ENCODE results near the gene ACRV1. TPM values are rescaled to one million over a fixed set of nuclear protein-coding genes. Genes with fewer than 3 reads are reported as not detected.
A peak's percentile ranks its signal among the peaks of the same experiment; 100 is the strongest.
"Not testable (repeated sequence)": the region's sequence is repeated elsewhere in the genome, so short reads cannot be mapped to it uniquely, and the experiment has no call there.

The ACRV1 gene
- 0.73 and 1.2 TPM in 2 replicates for total RNA-seq
- long read RNA-seq, partial matches to known transcripts: 0 of 2 reads
- long read RNA-seq, other reads (novel, unspliced or antisense): 2 of 2 reads

- H3K27ac Mint-ChIP-seq (ENCODE audit: unreplicated experiment): peak within 1 kb of the TSS; percentile 85
- no peak for DNase-seq (ENCODE audit: low read depth, low spot score)
- no peaks in the 10 kb centered on the region for H3K9me3 Mint-ChIP-seq
- H3K4me3 Mint-ChIP-seq: no peak within 1 kb of the TSS
- H3K27me3 Mint-ChIP-seq (ENCODE audit: low read depth): no peaks in the 10 kb centered on the region
- H3K36me3 Mint-ChIP-seq (ENCODE audit: low read depth): peaks cover 47% of the 10 kb centered on the region
- no peak for TF ChIP-seq CTCF (conservative IDR thresholded peaks at IDR 0.05)
- H3K4me1 Mint-ChIP-seq: no peaks in the 10 kb centered on the region
Measured at GRCh38 chr11:125680747-125681146, at the start of gene ACRV1. Gene ACRV1, minus strand, starts transcription at chr11:125680847. Its CDS starts 67 bp downstream, at chr11:125680780.

GRCh38 chr11:125728969-125729368 lies 48.3 kb upstream of the ACRV1 start:
- DNase-seq (ENCODE audit: low read depth, low spot score): no peak
- Mint-ChIP-seq H3K27ac (ENCODE audit: unreplicated experiment) (no peak overlapping the region), H3K36me3 (ENCODE audit: low read depth) (no peaks in the 10 kb centered on the region), H3K4me3 (no peak overlapping the region), H3K9me3 (peaks cover 2% of the 10 kb centered on the region), H3K4me1 (peaks cover 4% of the 10 kb centered on the region), H3K27me3 (ENCODE audit: low read depth) (no peaks in the 10 kb centered on the region)
- no peak for TF ChIP-seq CTCF (conservative IDR thresholded peaks at IDR 0.05)

GRCh38 chr11:125724125-125724524 lies 43.5 kb upstream of the ACRV1 start:
- peak; percentile 29 for TF ChIP-seq CTCF (conservative IDR thresholded peaks at IDR 0.05)
- H3K36me3 Mint-ChIP-seq (ENCODE audit: low read depth): no peaks in the 10 kb centered on the region
- H3K27me3 Mint-ChIP-seq (ENCODE audit: low read depth): peaks cover 8% of the 10 kb centered on the region
- no peak for DNase-seq (ENCODE audit: low read depth, low spot score)
- no peaks in the 10 kb centered on the region for H3K9me3 Mint-ChIP-seq
- H3K4me1 Mint-ChIP-seq: no peaks in the 10 kb centered on the region
- H3K27ac Mint-ChIP-seq (ENCODE audit: unreplicated experiment): no peak overlapping the region
- H3K4me3 Mint-ChIP-seq: no peak overlapping the region

- Mint-ChIP-seq H3K4me3 (no peak overlapping the region), H3K36me3 (ENCODE audit: low read depth) (peaks cover 4% of the 10 kb centered on the region), H3K4me1 (no peaks in the 10 kb centered on the region)
Measured at GRCh38 chr11:125720781-125721180, 40.1 kb upstream of the ACRV1 start.

GRCh38 chr11:125704686-125705085 lies 24.0 kb upstream of the ACRV1 start:
- H3K36me3 Mint-ChIP-seq (ENCODE audit: low read depth); H3K27ac Mint-ChIP-seq (ENCODE audit: unreplicated experiment); H3K4me3 Mint-ChIP-seq; H3K4me1 Mint-ChIP-seq; DNase-seq (ENCODE audit: low read depth, low spot score): not testable (repeated sequence)
- Mint-ChIP-seq H3K27me3 (ENCODE audit: low read depth) (peaks cover 19% of the 10 kb centered on the region), H3K9me3 (peaks cover 16% of the 10 kb centered on the region)

More at GRCh38 chr11:125720781-125721180, 40.1 kb upstream of the ACRV1 start:
- DNase-seq (ENCODE audit: low read depth, low spot score): no peak
- H3K27ac Mint-ChIP-seq (ENCODE audit: unreplicated experiment): peak overlapping the region; percentile 20
- no peaks in the 10 kb centered on the region for H3K9me3 Mint-ChIP-seq
- no peak for TF ChIP-seq CTCF (conservative IDR thresholded peaks at IDR 0.05)
- H3K27me3 Mint-ChIP-seq (ENCODE audit: low read depth): peaks cover 8% of the 10 kb centered on the region

GRCh38 chr11:125701858-125702621 lies 21.4 kb upstream of the ACRV1 start:
- H3K27ac Mint-ChIP-seq (ENCODE audit: unreplicated experiment): no peak overlapping the region
- H3K4me3 Mint-ChIP-seq: no peak overlapping the region
- peaks cover 8% of the 10 kb centered on the region for H3K36me3 Mint-ChIP-seq (ENCODE audit: low read depth)
- peaks cover 11% of the 10 kb centered on the region for H3K9me3 Mint-ChIP-seq
- no peak for DNase-seq (ENCODE audit: low read depth, low spot score)
- TF ChIP-seq CTCF (conservative IDR thresholded peaks at IDR 0.05): no peak
- H3K4me1 Mint-ChIP-seq: no peaks in the 10 kb centered on the region
- peaks cover 2% of the 10 kb centered on the region for H3K27me3 Mint-ChIP-seq (ENCODE audit: low read depth)

Data from neural crest cell (in vitro differentiated cells).